Astrocyte of the spinal cord (primary cell): ENCODE data around the gene EED.

Experiments
- DNase-seq: peaks from one replicate; pipeline ENCODE4 v3.0.0; 2011; ENCODE audit warnings: low read depth, low spot score
- H3K4me3 ChIP-seq: 2 replicates; pipeline ENCODE4 v1.5.1; 2011; ENCODE audit warnings: low read depth, mild to moderate bottlenecking, low read length, moderate library complexity
- CTCF ChIP-seq: IDR thresholded peaks from 2 replicates; pipeline ENCODE4 v1.5.1; 2012; ENCODE audit warnings: low read depth, mild to moderate bottlenecking, low read length, inconsistent platforms
- in situ Hi-C: cut with HindIII; loops from 2 replicates; pipeline ENCODE4 v1.10.0; 2017; ENCODE audit warnings: low sequenced_read_pairs

The EED gene

DNA sequence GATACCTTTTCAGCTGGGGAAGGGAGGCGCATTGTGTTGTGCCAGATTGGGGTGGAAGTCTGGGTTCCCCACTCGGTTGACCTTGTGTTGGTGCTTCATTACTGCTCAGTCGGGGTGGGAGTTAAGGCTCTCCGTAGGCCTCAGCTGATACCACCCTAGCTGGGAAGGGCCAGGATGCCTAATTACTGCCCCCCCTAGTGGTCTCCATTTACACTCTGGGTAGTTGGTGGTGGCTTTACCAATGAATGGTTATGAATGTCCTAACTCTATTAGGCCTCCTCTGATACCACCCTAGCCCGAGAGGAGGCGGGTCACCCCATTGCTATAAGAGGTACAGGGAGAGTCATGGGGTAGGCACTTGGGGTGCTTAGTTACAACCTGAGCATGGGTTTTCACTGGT lies 29.9 kb downstream of the EED start:
- in situ Hi-C loops = no loop called here
- no peak for DNase-seq

DNA sequence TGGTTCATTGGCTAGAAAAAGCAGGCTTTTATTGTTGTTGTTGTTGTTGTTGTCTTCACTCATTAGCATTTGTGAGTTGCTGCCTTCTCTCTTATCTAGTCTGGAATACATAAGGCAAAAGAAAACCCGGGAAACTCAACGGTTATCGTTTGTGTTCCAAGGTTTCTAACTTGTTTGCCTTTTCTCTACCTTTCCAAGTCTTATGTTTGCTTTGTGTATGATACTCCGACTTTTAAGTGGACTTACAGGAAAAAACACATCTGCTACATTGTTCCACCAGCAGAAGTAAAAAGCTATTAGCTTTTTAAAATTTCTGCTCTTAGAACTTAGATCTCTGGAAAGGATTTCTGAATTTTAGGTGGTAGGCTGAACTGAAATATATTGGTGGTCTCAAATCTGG lies 30.4 kb downstream of the EED start:
- no peak overlapping the region for H3K4me3 ChIP-seq
- no peak for DNase-seq
- in situ Hi-C loops = no loop called here
- no peak for TF ChIP-seq CTCF

More for the DNA sequence above, 29.9 kb downstream of the EED start:
- TF ChIP-seq CTCF = peak; percentile 14
- H3K4me3 ChIP-seq = no peak overlapping the region

DNA sequence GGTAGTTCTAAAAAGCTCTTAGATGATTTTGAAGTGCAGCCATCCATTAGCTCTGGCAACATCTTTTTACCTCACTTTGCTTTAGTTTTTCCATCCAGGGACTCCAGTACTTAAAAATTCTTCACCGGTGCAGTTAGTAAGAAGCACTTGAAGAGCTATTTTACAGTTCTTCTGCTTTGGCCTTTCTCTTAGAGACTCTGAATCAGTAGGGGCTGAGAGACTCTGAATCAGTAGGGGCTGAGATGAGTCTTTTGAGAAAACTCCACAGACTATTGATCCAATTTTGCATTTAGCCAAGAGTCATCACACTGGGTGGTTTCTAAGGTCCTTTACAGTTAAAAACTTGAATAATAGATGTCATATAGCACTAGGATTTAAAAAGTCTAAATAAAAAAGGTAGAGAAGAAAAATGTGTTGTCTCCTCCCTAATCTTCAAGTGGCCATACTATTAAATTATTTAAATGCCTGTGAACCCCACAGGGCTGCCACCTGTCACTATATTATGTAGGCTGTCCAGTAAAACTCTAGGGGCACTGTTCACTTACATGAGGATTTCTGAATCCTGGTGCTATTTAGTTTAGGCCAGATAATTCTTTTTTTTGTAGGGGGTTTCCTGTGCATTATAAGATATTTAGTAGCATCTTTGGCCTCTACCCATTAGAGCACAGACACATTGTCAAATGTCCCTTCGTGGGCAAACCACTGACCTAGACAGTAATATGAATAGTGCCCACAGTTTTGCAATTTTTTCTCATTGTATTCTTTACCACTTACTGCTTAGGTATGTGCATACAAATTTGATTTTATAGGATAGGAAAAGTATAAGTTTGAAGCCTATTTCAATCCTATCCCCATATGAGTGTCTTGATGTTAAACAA lies 31.2 kb downstream of the EED start:
- in situ Hi-C loops = no loop called here
- no peak for DNase-seq
- H3K4me3 ChIP-seq = no peak overlapping the region
- no peak for TF ChIP-seq CTCF

DNA sequence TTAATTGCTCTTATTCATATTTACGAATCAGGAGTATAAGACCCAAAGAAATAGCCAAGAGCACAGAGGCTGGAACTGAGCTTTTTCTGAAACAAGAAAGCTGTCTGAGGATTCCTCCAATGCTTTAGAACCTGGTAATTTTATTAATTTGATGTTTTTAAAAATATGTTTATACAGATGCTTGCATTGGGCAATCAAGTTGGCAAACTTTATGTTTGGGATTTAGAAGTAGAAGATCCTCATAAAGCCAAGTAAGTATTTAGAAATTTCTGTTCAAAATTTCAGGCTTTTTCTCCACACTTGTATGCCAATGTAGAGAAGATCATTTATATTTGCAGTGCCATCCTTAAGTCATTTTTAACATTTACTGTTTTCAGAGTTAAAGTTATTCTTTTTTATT lies 33.2 kb downstream of the EED start:
- no peak for TF ChIP-seq CTCF
- DNase-seq = no peak
- H3K4me3 ChIP-seq = no peak overlapping the region
- in situ Hi-C loops = no loop called here

DNA sequence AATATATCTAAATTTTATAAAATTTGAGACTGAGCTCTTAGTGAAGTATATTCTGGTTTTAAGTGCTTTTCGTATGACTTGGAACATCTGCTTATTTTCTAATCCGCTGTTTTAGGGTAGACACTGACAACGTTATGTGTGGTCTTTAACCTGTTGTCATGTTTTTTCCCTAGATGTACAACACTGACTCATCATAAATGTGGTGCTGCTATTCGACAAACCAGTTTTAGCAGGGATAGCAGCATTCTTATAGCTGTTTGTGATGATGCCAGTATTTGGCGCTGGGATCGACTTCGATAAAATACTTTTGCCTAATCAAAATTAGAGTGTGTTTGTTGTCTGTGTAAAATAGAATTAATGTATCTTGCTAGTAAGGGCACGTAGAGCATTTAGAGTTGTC lies 33.7 kb downstream of the EED start:
- in situ Hi-C loops = no loop called here
- no peak for DNase-seq
- no peak for TF ChIP-seq CTCF
- no peak overlapping the region for H3K4me3 ChIP-seq

GRCh38 chr11:86279747-86280146 lies 35.2 kb downstream of the EED start:
- no peak for TF ChIP-seq CTCF
- no peak overlapping the region for H3K4me3 ChIP-seq
- DNase-seq = no peak
- in situ Hi-C loops = no loop called here

DNA sequence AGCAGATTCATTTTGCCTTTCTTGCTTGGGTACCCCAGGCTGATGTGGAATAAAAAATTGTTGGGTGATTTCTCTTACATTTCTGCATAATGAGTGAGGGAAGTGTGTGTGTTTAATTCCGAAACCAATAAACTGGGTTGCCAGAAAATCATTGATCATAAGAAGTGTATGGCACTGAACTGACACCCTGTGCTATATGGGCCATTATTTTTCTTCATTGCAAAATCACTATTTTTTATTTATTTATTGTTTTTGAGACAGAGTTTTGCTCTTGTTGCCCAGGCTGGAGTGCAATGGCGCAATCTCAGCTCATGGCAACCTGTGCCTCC lies 42.9 kb downstream of the EED start:
- no peak for TF ChIP-seq CTCF
- H3K4me3 ChIP-seq = no peak overlapping the region
- in situ Hi-C loops = no loop called here
- no peak for DNase-seq
